Cardiac fibroblast (primary cell): ENCODE measurements around the gene WDR77.

Experiments used
- DNase-seq, 2 donors: peaks; one replicate each; pipeline versions ENCODE4 v3.0.0 to v3.0.0-alpha.2; 2010; ENCODE audit warnings: low read depth in 2 of 2
- H3K4me3 ChIP-seq, 2 donors: replicated peaks in 1 of 2; 1 replicate in 1 of 2; 2 replicates in 1 of 2; pipeline ENCODE4 v1.5.1; 2011; ENCODE audit warnings: low read depth in 2 of 2, low read length in 2 of 2, mild to moderate bottlenecking in 2 of 2, moderate library complexity in 1 of 2
- TF ChIP-seq, protein P1 (sequence below): IDR thresholded peaks from one replicate; pipeline ENCODE4 v1.5.1; 2011; ENCODE audit warnings: low read depth, mild to moderate bottlenecking, low read length, inconsistent platforms

Gene WDR77

DNA sequence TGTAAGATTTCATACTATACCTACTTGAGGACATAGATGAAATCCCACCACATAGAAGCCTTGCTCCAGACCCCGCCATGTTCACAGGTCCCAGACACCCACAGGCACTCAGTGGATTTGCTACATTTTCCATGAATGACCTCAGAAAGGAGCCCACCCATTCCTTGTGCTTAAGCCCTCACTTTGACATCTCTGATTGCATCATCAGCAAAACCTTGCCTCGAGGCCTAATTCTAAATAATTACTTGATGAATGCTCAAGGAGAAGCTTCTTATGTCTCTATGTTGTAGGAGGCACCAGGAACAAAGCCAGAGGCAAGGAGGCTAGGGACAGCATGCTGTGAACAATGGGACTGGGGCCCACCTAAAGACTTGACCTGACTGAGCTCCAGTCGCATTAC, 33.6 kb downstream of the WDR77 start:
- TF ChIP-seq, protein P1, sequence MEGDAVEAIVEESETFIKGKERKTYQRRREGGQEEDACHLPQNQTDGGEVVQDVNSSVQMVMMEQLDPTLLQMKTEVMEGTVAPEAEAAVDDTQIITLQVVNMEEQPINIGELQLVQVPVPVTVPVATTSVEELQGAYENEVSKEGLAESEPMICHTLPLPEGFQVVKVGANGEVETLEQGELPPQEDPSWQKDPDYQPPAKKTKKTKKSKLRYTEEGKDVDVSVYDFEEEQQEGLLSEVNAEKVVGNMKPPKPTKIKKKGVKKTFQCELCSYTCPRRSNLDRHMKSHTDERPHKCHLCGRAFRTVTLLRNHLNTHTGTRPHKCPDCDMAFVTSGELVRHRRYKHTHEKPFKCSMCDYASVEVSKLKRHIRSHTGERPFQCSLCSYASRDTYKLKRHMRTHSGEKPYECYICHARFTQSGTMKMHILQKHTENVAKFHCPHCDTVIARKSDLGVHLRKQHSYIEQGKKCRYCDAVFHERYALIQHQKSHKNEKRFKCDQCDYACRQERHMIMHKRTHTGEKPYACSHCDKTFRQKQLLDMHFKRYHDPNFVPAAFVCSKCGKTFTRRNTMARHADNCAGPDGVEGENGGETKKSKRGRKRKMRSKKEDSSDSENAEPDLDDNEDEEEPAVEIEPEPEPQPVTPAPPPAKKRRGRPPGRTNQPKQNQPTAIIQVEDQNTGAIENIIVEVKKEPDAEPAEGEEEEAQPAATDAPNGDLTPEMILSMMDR, result no peak
- no peak overlapping the region for H3K4me3 ChIP-seq
- DNase-seq, result no peak

DNA sequence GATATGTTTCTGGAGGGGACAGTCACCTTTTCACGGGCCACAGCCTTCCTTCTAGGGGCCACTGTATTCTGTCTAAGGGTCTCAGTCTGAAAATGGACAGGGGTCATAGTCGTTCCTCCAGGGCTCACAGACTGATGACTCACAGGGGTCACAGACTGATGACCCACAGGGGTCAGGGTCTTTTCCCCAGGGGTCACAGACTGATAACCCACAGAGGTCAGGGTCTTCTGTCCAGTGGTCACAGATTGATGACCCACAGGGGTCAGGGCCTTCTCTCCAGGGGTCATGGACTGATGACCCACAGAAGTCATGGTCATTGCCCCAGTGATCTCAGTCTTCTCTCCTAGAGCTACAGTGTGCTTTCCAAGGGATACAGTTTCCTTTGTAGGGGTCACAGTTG, 34.3 kb downstream of the WDR77 start:
- DNase-seq, result no peak
- H3K4me3 ChIP-seq, result no peak overlapping the region
- TF ChIP-seq, protein P1, result no peak

DNA sequence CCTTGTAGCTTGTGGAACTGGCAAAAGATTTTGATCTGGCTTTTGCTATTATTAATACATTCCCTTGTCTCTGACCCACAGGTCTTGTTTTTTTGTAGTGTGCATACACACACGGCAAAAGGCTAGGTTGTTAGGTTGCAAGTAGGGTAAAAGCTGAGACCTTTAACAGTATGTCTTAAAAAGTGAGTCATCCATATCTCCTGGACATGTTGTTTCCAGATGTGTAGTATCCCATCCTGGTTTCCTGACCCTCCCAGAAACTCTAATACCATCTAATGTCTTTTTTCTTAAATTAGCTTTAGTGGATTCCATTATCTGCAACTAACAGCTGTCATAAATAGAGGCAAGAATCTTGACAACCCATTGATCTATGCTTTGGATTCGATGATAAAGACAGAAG, 36.2 kb downstream of the WDR77 start:
- DNase-seq, result no peak
- H3K4me3 ChIP-seq, result no peak overlapping the region
- TF ChIP-seq, protein P1, result no peak

DNA sequence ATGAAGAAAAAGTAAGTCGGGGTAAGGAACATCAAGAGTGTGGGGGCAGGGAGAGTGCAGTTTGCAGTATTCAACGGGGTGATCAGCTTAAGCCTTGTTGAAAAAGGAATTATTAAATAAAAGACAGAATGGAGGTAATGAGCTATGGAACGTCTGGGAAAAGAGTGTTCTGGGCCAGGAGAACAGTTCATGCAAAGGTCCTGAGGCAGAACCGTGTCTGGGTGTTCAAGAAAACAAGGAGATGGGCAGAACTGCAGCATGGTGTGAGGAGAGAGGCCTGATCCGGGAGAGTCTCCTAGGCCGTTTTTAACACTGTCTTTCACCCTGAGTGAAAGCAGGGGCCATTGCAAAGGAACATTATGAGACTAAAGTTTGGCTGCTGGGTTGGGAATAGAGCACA, 41.8 kb downstream of the WDR77 start:
- H3K4me3 ChIP-seq, result no peak overlapping the region
- DNase-seq, result no peak
- TF ChIP-seq, protein P1, result no peak

DNA sequence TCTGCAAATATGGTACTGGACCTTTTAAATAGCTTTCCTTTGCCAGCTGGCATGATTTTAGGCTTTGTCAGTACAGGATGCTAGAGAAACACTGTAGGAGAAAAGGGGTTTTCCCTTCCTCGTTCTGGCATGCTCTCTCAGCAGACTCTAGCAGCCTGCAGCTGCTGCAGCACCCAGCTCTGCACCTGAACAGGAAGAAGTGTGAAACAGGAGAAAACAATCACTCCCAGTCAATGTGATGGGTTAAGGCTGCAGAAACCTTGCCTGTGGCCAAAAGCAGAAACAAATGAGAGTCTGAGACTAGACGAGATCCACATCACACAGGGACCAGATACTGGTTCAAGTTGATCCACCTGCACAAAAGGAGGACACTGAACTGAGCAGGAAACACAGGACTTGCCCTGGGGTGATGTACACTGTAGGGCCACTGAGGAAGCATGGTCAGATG, 42.7 kb downstream of the WDR77 start:
- TF ChIP-seq, protein P1, result no peak
- H3K4me3 ChIP-seq, result no peak overlapping the region
- peak; percentile 69 to 77 for DNase-seq

DNA sequence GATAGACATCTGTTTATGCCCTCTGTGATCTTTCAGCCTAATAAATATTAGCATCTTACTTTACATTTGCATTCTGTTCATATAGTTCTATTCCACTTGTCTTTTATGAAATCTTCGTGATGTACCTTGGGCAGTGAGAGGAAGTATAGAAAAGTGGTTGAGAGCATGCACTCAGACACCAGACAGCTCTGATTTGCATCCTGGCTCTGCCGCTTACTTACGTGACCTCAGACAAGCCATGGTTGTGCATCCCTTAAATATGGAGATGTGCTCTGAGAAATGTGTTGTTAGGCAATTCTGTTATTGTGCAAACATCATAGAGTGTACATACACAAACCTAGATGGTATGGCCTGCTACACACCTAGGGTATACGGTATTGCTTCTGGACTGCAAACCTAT, 44.5 kb downstream of the WDR77 start:
- TF ChIP-seq, protein P1, result no peak
- DNase-seq, result no peak
- no peak overlapping the region for H3K4me3 ChIP-seq

DNA sequence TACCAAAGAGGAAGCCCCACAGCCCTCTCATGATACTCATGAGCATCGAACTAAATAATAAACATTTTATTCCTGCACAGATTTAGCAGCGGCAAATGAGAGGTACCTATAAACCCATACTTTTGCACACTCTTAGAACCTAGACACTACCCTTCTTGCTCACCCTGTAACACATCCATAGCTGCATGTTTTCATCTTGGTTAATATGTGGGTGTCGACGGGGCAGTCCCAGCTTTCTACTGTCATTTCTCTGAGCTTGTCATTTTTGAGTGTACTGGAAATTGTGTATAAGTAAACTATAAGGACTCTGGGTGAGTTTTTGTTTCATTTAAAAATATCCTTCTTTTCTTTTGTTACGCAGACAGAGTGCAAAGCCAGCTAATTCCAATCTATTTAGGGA, 47.0 kb downstream of the WDR77 start:
- H3K4me3 ChIP-seq, result no peak overlapping the region
- TF ChIP-seq, protein P1, result no peak
- no peak for DNase-seq
